ENCODE measurements around the gene CAMTA1. TPM values are rescaled to one million over a fixed set of nuclear protein-coding genes. Genes with fewer than 3 reads are reported as not detected.

Gene CAMTA1
- polyA plus RNA-seq, 1 donor from 2014 or later: 162 TPM

DNA sequence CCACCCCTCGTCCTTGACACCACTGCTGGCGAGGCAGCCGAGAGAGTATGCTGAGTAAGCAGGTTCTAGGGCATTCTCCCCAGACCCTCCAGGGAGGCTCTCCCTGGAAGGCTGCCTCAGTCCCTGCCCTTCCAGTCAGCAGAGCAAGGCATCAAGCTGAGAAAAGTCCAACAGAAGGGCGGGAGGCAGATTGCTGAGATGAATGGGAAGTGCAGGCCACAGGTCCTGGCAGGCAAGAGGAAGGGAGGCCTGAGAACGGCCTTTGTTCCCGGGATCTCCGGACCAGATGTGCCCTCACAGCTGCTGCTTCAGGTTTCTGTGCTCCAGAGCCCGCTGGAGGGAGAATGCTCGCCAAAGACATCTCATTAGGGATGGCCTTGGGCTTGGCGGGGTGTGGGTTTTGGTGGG is 715.8 kb downstream of the CAMTA1 start:
- Histone ChIP-seq H3K4me2 (ENCODE audit: low read length) (no peak overlapping the region), H3K36me3 (ENCODE audit: insufficient read depth, low read length) (no peaks in the 10 kb centered on the region), H4K20me1 (ENCODE audit: insufficient read depth) (no peaks in the 10 kb centered on the region), H3K27ac (ENCODE audit: low read length) (no peak overlapping the region), H3K4me3 (ENCODE audit: low read length) (no peak overlapping the region), H3K79me2 (replicated peaks; ENCODE audit: insufficient read depth, low read length) (no peaks in the 10 kb centered on the region), H3K9ac (ENCODE audit: low read length) (no peak overlapping the region), H3K27me3 (ENCODE audit: insufficient read depth, low read depth, low read length) (no peaks in the 10 kb centered on the region), H3F3A (ENCODE audit: insufficient read depth, low read length, poor library complexity, severe bottlenecking) (no peaks in the 10 kb centered on the region), H2AFZ (ENCODE audit: low read depth, low read length) (no peak overlapping the region), H3K9me3 (ENCODE audit: low read length) (no peaks in the 10 kb centered on the region), H3K9me2 (ENCODE audit: insufficient read depth, low read length) (no peaks in the 10 kb centered on the region)
- no peak for TF ChIP-seq RAD21 (conservative IDR thresholded peaks at IDR 0.05)
- TF ChIP-seq TAF1 (IDR thresholded peaks at IDR 0.05; ENCODE audit: low read depth): no peak

DNA sequence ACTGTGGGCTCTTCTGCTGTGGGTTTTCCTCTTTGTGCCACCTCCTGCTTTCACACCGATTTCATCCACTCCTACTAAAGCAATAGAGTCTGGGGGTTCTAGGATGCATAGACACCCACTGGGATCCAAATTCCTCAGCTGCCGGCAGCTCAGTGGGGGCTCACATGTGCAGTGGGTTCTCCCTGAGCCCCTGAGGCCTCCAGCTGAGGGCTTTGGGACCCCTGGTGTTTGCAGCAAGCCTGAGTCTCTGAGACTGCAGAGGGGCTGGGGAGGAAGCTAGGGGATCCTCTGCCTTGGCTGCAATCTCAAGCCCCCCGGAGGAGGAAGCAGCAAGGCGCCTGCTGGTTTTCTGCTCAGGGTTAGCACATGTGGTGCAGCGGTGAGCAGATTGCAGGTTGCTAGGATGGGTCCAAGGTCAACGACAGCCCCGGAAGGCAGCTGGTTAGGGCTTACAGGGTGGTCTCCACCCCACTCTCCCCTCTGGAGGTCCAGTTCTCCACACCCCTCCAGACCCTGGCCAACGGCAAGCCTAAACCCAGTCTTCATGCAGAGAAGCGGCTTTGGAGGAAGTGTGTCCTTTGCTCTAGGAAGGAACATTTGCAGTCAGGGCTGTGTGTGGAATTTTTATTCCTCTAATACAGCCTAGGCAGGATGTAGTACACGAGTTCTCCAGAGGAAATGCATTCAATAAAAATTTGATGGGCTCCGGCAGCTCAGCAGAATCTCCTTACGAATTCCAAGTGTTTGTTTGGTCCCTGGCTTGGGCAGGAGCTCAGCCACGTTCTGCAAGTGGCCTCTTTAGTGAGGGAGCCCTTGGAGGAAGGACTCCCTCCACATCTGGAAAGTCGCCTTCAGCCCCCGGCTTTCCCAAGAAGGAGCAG is 716.7 kb downstream of the CAMTA1 start:
- H3K27me3 ChIP-seq (ENCODE audit: insufficient read depth, low read depth, low read length): no peaks in the 10 kb centered on the region
- H3K4me2 ChIP-seq (ENCODE audit: low read length): no peak overlapping the region
- no peak overlapping the region for H3K4me3 ChIP-seq (ENCODE audit: low read length)
- H3F3A ChIP-seq (ENCODE audit: insufficient read depth, low read length, poor library complexity, severe bottlenecking): no peaks in the 10 kb centered on the region
- no peaks in the 10 kb centered on the region for H4K20me1 ChIP-seq (ENCODE audit: insufficient read depth)
- no peak overlapping the region for H2AFZ ChIP-seq (ENCODE audit: low read depth, low read length)
- no peak overlapping the region for H3K27ac ChIP-seq (ENCODE audit: low read length)
- no peak overlapping the region for H3K9ac ChIP-seq (ENCODE audit: low read length)
- H3K9me2 ChIP-seq (ENCODE audit: insufficient read depth, low read length): no peaks in the 10 kb centered on the region
- no peak for TF ChIP-seq EP300 (conservative IDR thresholded peaks at IDR 0.05; ENCODE audit: poor library complexity, severe bottlenecking)
- TF ChIP-seq RAD21 (conservative IDR thresholded peaks at IDR 0.05): no peak
- TF ChIP-seq EZH2 (IDR thresholded peaks at IDR 0.05; ENCODE audit: borderline replicate concordance, insufficient read depth, low read length, poor library complexity, severe bottlenecking): no peak
- TF ChIP-seq POLR2AphosphoS5 (IDR thresholded peaks at IDR 0.05): no peak
- no peaks in the 10 kb centered on the region for H3K79me2 ChIP-seq (replicated peaks; ENCODE audit: insufficient read depth, low read length)
- H3K9me3 ChIP-seq (ENCODE audit: low read length): no peaks in the 10 kb centered on the region
- H3K36me3 ChIP-seq (ENCODE audit: insufficient read depth, low read length): no peaks in the 10 kb centered on the region

GRCh38 chr1:7503691-7504437 is 718.6 kb downstream of the CAMTA1 start:
- Histone ChIP-seq H4K20me1 (ENCODE audit: insufficient read depth) (no peaks in the 10 kb centered on the region), H3K79me2 (replicated peaks; ENCODE audit: insufficient read depth, low read length) (no peaks in the 10 kb centered on the region), H3K9me3 (ENCODE audit: low read length) (no peaks in the 10 kb centered on the region), H3K27me3 (ENCODE audit: insufficient read depth, low read depth, low read length) (no peaks in the 10 kb centered on the region), H3K4me3 (ENCODE audit: low read length) (no peak overlapping the region), H3K9me2 (ENCODE audit: insufficient read depth, low read length) (no peaks in the 10 kb centered on the region), H3K9ac (ENCODE audit: low read length) (no peak overlapping the region), H2AFZ (ENCODE audit: low read depth, low read length) (no peak overlapping the region), H3K27ac (ENCODE audit: low read length) (no peak overlapping the region), H3F3A (ENCODE audit: insufficient read depth, low read length, poor library complexity, severe bottlenecking) (no peaks in the 10 kb centered on the region), H3K4me2 (ENCODE audit: low read length) (no peak overlapping the region), H3K36me3 (ENCODE audit: insufficient read depth, low read length) (no peaks in the 10 kb centered on the region)
- TF ChIP-seq TAF1 (IDR thresholded peaks at IDR 0.05; ENCODE audit: low read depth): no peak
- TF ChIP-seq EP300 (conservative IDR thresholded peaks at IDR 0.05; ENCODE audit: poor library complexity, severe bottlenecking): no peak
- TF ChIP-seq RAD21 (conservative IDR thresholded peaks at IDR 0.05): no peak
- TF ChIP-seq, protein P1, sequence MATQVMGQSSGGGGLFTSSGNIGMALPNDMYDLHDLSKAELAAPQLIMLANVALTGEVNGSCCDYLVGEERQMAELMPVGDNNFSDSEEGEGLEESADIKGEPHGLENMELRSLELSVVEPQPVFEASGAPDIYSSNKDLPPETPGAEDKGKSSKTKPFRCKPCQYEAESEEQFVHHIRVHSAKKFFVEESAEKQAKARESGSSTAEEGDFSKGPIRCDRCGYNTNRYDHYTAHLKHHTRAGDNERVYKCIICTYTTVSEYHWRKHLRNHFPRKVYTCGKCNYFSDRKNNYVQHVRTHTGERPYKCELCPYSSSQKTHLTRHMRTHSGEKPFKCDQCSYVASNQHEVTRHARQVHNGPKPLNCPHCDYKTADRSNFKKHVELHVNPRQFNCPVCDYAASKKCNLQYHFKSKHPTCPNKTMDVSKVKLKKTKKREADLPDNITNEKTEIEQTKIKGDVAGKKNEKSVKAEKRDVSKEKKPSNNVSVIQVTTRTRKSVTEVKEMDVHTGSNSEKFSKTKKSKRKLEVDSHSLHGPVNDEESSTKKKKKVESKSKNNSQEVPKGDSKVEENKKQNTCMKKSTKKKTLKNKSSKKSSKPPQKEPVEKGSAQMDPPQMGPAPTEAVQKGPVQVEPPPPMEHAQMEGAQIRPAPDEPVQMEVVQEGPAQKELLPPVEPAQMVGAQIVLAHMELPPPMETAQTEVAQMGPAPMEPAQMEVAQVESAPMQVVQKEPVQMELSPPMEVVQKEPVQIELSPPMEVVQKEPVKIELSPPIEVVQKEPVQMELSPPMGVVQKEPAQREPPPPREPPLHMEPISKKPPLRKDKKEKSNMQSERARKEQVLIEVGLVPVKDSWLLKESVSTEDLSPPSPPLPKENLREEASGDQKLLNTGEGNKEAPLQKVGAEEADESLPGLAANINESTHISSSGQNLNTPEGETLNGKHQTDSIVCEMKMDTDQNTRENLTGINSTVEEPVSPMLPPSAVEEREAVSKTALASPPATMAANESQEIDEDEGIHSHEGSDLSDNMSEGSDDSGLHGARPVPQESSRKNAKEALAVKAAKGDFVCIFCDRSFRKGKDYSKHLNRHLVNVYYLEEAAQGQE (IDR thresholded peaks at IDR 0.05; ENCODE audit: borderline replicate concordance): no peak

Measured in neural cell (in vitro differentiated cells).